Motor neuron (in vitro differentiated cells): ENCODE data around the gene SETD1B. TPM values are rescaled to one million over a fixed set of nuclear protein-coding genes. Genes with fewer than 3 reads are reported as not detected.
A peak's percentile ranks its signal among the peaks of the same experiment; 100 is the strongest.
"Not testable (repeated sequence)": the region's sequence is repeated elsewhere in the genome, so short reads cannot be mapped to it uniquely, and the experiment has no call there.

ENCODE experiments used
- ATAC-seq, 8 experiments: fragments of 200-7000 bp; cut with Tn5 transposase; replicated peaks in 6 of 8; 2 replicates each; pipeline ENCODE4 v1.8.0; 2021; ENCODE audit warnings: mild to moderate bottlenecking in 8 of 8, moderate library complexity in 8 of 8
- H3K27ac ChIP-seq, 2 donors: fragments of 250-450 bp; sonication (Bioruptor Pico); 2 replicates each; pipeline ENCODE4 v1.9.0; 2021; ENCODE audit warnings: antibody characterized with exemption in 2 of 2, mild to moderate bottlenecking in 2 of 2, moderate library complexity in 1 of 2
- H3K4me1 ChIP-seq, 2 donors: fragments of 250-450 bp; sonication (Bioruptor Pico); replicated peaks in 1 of 2; 2 replicates each; pipeline ENCODE4 v1.6.1; 2021; ENCODE audit warnings: antibody characterized with exemption in 2 of 2, mild to moderate bottlenecking in 2 of 2, moderate library complexity in 1 of 2
- H3K4me3 ChIP-seq, 5 donors: fragments of 250-450 bp; sonication (Bioruptor Pico); 2 replicates each; pipeline ENCODE4 v1.9.0; 2021; ENCODE audit warnings: antibody characterized with exemption in 5 of 5, mild to moderate bottlenecking in 5 of 5, moderate library complexity in 4 of 5
- WGBS, 10 experiments: fragments of 450-650 bp; shearing (Covaris generic); methylation state at CpG; one replicate each; pipeline ENCODE4 v1.0.0; 2022; 5-methylcytosine and 5-hydroxymethylcytosine counted together
- in situ Hi-C, 9 experiments: fragments of 400-800 bp; cut with MboI; loops; one replicate each; pipeline ENCODE4 v1.15.0; 2021; ENCODE audit warnings: low sequenced_read_pairs in 9 of 9, low pct_unique_long_range_greater_than_20kb in 2 of 9; ENCODE audit not compliant: unreplicated experiment in 9 of 9
- total RNA-seq, 8 experiments: library from RNA; unstranded; fragments of 300-600 nt; gene quantifications; 2 replicates each; pipeline versions ENCODE4 v1.2.3 to v1.2.4, GENCODE V29; 2022

SETD1B gene
- total RNA-seq, 8 experiments from 2014 or later: 3.1 to 16.2 (median 5.0) TPM

GRCh38 chr12:121869229-121869628, 65.4 kb downstream of the SETD1B start:
- ATAC-seq, in situ Hi-C loops, H3K4me1 ChIP-seq, H3K27ac ChIP-seq, H3K4me3 ChIP-seq: not testable (repeated sequence)
- 80 to 100% (median 93%) methylated on average over 1 to 3 of the region's 8 CpGs; no CpG with 5 or more reads in 2 of the 10 experiments for WGBS, 10 experiments

- no peak overlapping the region for H3K27ac ChIP-seq
- WGBS, 10 experiments: 83 to 94% methylated on average over 1 to 2 of the region's 3 CpGs; no CpG with 5 or more reads in 8 of the 10 experiments
- no peak for ATAC-seq
- no peak overlapping the region for H3K4me3 ChIP-seq
- no peaks in the 10 kb centered on the region for H3K4me1 ChIP-seq
- in situ Hi-C loops: no loop called here
Measured at GRCh38 chr12:121871467-121871866, 67.7 kb downstream of the SETD1B start.

GRCh38 chr12:121872546-121873215, 68.9 kb downstream of the SETD1B start:
- peak; percentile 78 to 99 (median 89) for ATAC-seq
- H3K27ac ChIP-seq: no peak overlapping the region
- no peak overlapping the region for H3K4me3 ChIP-seq
- no peaks in the 10 kb centered on the region for H3K4me1 ChIP-seq
- 0 to 51% (median 40%) methylated on average over 1 to 5 of the region's 5 CpGs; no CpG with 5 or more reads in 2 of the 10 experiments for WGBS, 10 experiments
- in situ Hi-C loops: no loop called here

- H3K27ac ChIP-seq: no peak overlapping the region
- no peak overlapping the region for H3K4me3 ChIP-seq
- no peak for ATAC-seq
- WGBS, 10 experiments: 47 to 100% (median 83%) methylated on average over 1 to 2 of the region's 6 CpGs; no CpG with 5 or more reads in 5 of the 10 experiments
- in situ Hi-C loops: no loop called here
- no peaks in the 10 kb centered on the region for H3K4me1 ChIP-seq
Measured at GRCh38 chr12:121873216-121873569, 69.4 kb downstream of the SETD1B start.

- Histone ChIP-seq H3K27ac (no peak overlapping the region), H3K4me1 (no peaks in the 10 kb centered on the region), H3K4me3 (no peak overlapping the region)
- in situ Hi-C loops: no loop called here
- no peak for ATAC-seq
- WGBS, 10 experiments: 80 to 100% (median 98%) methylated on average over 1 to 3 of the region's 6 CpGs; no CpG with 5 or more reads in 4 of the 10 experiments
Measured at GRCh38 chr12:121874071-121874470, 70.3 kb downstream of the SETD1B start.

- H3K4me3 ChIP-seq: no peak overlapping the region
- in situ Hi-C loops: no loop called here
- no peak for ATAC-seq
- no peak overlapping the region for H3K27ac ChIP-seq
- no peaks in the 10 kb centered on the region for H3K4me1 ChIP-seq
- WGBS, 10 experiments: 50 to 100% (median 87%) methylated on average over 1 to 6 of the region's 6 CpGs; no CpG with 5 or more reads in 1 of the 10 experiments
Measured at GRCh38 chr12:121875582-121875981, 71.8 kb downstream of the SETD1B start.

- in situ Hi-C loops, H3K27ac ChIP-seq, ATAC-seq, H3K4me3 ChIP-seq, H3K4me1 ChIP-seq: not testable (repeated sequence)
- WGBS, 10 experiments: 83 to 100% (median 90%) methylated on average over 1 to 8 of the region's 8 CpGs; no CpG with 5 or more reads in 2 of the 10 experiments
Measured at GRCh38 chr12:121876080-121876447, 72.3 kb downstream of the SETD1B start.

Other genes with a start within 250 kb of the SETD1B start
- 10 to 100 TPM; 20.6 to 42.8 (median 30.7) TPM for gene KDM2B, start 223.0 kb upstream of the SETD1B start, total RNA-seq
- 10 to 100 TPM in 3 of 8 experiments, 1 to 10 TPM in 5; 2.3 to 17.7 (median 4.6) TPM for gene ORAI1, start 177.5 kb upstream of the SETD1B start, total RNA-seq
- 1 to 10 TPM in 1 of 8 experiments, under 1 TPM in 7; 0.25 to 1.9 (median 0.70) TPM for gene MORN3, start 134.4 kb upstream of the SETD1B start, total RNA-seq
- gene TMEM120B, start 91.3 kb upstream of the SETD1B start, total RNA-seq: 10 to 100 TPM in 3 of 8 experiments, 1 to 10 TPM in 5; 4.9 to 13.4 (median 7.7) TPM
- gene RHOF, start 10.3 kb upstream of the SETD1B start, total RNA-seq: 10 to 100 TPM in 3 of 8 experiments, 1 to 10 TPM in 5; 2.8 to 13.7 (median 6.8) TPM
- gene HPD, start 54.9 kb downstream of the SETD1B start, total RNA-seq: under 1 TPM in 3 of 8 experiments, not detected in 5; 0.19 to 0.46 (median 0.21) TPM
- gene PSMD9, start 84.8 kb downstream of the SETD1B start, total RNA-seq: 100 to 1,000 TPM in 1 of 8 experiments, 10 to 100 TPM in 7; 25.3 to 135 (median 54.6) TPM
- gene CFAP251, start 114.6 kb downstream of the SETD1B start, total RNA-seq: 1 to 10 TPM; 1.7 to 5.3 (median 2.7) TPM
- 10 to 100 TPM in 5 of 8 experiments, 1 to 10 TPM in 3; 1.2 to 68.2 (median 28.2) TPM for gene BCL7A, start 217.9 kb downstream of the SETD1B start, total RNA-seq